CD4-positive, alpha-beta T cell treated with Interleukin-15 for 1 hour (primary cell): ENCODE data around the gene OTOG.

Experiments
- DNase-seq: peaks from one replicate; pipeline ENCODE4 v3.0.0-alpha.2; 2020

OTOG gene

DNA sequence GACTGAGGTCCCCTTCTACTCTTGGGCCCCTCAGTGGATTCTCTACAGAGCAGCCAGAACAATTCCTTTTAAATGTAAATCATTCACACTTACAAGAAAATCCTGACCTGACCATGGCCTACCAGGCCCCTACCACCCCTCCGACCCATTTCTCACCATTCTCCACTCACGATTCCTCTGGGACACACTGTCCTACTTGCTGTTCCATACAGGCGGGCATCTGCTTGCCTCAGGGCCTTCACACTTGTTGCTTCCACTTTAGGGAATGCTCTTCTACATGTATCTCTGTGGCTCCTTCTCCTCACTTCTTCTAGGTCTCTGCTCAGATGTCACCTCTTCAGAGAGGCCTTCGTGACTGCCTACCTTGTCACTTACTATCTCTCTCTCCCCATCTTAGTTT, 6.3 kb upstream of the OTOG start:
- DNase-seq = no peak

DNA sequence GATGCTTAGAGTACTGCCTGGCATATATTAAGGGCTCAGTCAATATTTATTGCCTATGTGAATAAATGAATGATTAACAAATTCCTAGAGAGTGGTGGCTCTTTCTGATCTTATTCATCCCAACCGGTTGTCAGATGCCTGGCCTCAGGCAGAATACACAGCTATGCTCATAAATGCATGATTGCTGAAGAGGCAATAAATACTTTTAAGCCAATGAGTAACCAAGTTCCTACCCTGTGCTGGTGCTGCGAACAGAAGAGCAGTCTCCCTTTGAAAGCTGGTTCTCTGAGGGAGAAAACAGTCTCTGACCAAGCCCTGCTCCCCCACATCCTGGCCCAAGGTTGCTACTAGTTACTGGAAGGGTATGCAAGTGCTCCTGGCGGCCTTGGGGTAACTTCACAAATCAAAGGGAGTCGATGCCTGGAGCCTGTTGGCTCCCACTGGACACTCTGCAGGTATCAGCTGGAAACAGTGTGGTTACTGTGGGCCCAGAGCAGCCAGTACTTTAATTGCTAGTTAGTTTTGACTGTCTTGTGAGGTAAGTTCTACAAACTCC, 5.7 kb upstream of the OTOG start:
- DNase-seq = no peak

DNA sequence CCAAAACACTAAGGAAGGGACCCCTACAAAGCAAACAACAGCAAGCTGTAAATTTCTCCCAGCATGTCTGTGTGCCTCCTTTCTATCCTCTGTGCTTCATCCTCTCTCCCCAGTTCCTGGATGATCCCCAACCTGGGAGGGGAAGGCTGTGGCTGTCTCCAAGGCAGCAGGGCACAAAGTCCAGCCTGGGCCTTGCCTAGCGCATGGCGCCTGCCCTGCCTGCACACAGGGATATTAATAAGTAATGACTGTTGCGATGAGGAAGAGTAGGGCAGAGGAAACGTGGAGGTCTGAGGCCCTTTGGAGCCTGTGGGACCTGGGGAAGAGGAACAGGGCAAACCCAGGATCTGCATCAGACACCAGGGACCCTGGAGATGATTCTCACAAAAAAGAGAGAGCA, 4.8 kb upstream of the OTOG start:
- no peak for DNase-seq

DNA sequence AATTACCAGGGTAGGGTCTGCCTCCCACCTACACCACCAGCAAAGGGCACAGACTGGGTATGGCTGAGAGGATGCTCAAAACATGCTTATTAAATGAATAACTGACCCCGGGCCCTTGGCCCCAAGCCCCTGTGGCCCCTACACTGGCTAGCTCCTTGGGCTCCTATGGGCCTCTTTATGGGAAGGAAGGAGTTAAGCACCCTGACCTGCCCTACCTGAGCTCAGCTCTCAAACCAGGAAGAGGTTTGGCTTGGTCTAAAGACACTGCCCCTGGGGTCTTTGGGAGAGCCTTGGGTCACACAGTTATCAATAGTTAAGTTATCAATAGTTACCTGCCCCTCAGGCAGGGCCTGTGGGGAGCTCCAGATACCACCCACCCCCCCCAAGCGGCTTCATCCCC, 4.0 kb upstream of the OTOG start:
- no peak for DNase-seq

DNA sequence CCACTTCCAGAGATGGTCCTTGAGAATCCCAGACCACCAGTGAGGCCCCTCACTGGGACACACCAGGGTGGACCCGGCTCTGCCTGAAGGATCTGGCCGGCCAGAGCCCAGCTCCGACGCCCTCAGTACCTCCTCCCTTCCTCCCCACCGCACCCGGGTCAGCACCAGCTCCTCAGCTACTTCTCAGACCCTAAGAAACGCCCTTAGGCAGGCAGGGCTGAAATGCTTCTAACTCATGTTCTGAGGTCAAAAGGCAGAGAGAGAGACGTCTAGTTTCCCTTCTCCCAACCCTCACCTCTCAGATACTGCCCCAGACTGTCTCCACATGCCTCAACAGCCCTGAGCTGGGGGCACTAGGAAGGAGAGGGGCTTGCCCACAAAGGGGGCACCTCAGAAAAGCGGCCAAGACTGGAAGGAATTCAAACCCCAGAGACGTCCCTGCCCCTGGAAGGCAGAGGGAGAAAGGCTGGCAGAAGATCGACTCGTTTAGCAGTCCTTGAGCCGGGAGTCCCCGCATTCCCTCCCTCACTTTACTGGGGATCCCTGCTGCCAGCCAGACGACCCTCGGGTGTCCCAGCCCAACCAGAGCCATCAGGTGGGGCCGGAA, 3.4 kb upstream of the OTOG start:
- no peak for DNase-seq

DNA sequence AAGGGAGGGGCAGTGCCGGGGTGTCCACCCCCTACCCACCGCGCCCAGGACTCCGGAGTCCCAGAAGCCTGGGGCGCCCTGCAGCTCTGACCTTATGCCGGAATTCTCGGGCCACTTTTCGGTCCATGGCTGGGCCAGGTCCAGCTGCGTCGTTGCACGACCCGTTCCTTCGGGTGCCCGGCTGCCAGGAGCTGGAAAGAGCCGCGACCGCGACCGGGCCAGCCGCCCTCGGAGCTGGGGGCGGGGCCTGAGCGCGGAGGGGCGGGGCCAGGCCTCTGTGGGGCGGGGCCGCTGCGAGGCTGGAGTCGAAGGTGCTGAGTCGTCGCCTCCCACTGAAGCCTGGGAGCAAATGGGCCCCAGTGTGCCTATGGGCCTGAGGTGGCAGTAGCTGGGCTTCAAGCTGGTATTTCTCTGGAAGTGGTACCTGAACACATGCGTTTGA, 2.9 kb upstream of the OTOG start, which contains the start of gene USH1C:
TSS of gene USH1C (minus strand) at position 236 of the 442 bp plus-strand sequence. CDS start at position 127, 109 bp downstream.
- DNase-seq = no peak

DNA sequence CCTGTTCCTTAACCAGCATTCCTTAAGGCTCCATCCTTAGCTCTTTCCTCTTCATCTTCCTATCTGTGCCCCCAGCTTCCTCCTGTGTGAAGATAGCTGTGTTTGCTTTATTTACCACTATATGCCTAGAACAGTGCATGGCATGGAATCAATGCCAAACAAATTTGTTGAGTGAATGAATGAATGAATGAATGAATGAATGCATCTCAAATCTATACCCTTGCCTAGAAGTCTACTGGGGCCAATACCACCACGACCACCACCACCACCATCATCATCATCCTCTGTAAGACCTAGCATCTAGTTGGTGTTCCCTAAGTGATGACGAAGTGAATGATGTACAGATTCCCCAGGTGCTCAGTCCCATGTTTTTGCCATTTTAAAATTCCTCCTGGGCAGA, 819 bp upstream of the OTOG start:
- no peak for DNase-seq

DNA sequence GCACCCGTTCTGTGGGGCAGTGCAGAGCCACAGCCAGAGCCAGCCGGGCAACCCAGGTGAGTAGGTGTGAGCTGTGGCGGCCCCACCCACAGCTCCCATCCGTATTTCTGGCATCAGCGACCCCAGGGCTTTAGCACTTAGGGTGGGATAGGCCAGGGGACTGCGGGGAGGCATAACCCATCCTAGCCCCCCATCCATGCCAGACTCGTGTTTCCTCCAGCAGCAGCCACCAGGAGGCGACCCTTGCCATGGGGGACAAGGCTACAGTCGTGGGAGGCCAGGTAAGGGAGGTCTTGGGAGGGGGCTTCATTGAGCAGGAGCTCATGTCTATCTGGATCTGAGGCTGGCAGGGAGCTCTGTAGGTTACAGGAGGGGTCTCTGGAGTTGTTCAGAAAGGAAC, 873 bp downstream of the OTOG start:
- DNase-seq = no peak

DNA sequence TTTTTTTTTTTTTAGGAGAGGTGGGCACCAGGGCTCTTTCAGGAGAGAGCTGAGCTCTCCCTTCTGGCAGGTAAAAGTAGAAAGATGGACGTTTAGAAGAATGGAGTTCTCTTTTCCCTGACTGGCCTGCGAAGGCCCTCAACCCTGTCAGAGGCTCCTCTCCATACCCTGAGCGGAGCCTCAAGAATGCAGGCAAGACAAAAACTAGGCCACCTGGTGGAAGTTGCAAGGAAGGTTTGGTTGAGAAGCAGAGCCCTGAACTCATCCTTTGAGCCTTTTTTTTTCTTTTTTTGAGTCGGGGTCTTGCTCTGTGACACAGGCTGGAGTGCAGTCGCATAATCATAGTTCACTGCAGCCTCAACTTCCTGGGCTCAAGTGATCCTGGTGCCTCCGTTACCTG, 1.4 kb downstream of the OTOG start:
- no peak for DNase-seq

DNA sequence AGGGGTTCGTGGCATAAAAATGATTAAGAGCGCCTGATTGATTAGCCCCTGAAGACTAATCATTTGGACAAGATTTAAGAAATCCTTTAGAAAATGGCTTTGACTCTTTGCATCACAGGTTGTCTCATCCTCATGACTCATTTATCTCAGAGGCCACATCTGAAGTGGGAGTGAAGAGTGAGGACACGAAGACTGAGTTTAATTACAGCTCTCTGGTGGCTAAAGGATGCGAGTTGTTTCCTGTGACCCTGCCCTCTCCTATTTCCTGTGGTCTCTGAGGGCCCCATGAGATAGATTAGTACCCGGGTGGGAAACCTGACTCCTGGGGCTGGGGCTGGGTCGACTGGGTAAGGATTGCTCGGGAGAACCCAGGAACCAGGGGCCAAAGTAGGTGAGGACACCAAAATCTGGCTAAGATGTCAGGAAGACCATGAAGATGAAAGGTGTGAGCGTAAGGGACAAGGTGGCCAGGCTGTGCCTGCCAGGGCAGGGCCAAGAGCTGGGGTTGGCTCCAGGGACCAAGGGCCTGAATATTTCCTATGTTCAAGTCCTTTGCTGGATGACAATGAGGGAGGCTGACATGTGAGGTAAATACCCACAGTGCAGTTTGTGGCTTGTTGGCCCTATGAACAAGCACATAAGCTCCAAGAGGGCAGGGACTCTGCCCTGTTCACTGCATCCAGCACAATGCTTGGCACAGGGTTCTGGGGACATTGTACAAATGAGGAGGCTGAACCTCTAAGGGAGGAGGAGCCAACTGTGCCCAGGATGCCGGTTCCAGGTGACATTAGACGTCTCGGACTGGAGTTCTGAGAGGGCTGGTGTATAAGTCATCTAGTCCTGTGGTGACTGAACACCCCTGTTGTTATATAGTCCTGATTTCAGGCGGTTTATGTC, 3.6 kb downstream of the OTOG start:
- peak; percentile 6 for DNase-seq

DNA sequence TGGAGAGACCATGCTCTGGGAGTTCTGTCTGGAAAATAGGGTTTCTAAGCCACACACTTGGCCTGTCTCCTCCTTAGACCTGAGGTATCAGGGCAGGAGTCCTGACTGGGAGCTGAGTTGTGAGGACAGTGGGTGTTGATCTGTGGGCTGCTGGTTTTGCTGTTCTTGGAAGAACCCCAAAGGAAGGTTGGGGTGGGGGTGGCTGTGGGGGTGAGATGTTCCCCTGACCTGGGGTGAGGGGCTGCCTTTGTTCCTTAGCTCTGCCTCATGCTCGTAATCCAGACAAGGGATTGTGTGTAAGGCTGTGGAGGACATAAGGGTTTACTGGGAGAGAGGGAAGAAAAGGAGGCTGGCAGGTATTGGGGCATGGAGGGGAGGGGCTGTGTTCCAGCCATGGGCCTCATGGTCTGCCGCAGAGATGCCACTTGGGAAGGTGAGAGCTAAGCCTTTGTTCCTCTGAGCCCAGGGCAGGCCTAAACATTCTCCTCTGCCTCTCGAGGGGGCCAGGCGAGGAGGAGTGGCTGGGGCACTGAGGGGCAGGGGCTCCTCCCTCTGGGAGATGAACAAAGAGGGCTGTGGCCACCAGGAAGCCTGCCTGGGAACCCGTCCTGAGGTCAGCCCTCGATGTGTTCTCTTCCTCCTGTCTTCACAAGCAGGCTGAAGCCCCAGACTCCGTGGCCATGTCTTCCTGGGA, 4.4 kb downstream of the OTOG start:
- DNase-seq = peak; percentile 6

DNA sequence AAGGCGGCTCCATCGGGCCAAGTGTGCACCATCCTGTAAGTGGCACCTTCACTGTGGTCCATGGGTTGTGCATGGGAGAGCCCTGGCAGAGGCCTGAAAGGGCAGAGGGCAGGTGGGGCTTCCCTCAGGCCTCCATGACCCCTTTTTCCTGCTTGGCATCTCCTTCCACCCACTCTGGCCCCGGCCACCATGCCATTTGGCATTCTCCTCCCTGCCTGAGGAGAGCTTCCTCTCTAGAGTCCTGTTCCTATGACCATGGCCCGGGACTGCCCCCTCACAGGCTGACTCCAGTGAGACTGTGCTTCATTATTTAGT, 4.9 kb downstream of the OTOG start:
- no peak for DNase-seq

DNA sequence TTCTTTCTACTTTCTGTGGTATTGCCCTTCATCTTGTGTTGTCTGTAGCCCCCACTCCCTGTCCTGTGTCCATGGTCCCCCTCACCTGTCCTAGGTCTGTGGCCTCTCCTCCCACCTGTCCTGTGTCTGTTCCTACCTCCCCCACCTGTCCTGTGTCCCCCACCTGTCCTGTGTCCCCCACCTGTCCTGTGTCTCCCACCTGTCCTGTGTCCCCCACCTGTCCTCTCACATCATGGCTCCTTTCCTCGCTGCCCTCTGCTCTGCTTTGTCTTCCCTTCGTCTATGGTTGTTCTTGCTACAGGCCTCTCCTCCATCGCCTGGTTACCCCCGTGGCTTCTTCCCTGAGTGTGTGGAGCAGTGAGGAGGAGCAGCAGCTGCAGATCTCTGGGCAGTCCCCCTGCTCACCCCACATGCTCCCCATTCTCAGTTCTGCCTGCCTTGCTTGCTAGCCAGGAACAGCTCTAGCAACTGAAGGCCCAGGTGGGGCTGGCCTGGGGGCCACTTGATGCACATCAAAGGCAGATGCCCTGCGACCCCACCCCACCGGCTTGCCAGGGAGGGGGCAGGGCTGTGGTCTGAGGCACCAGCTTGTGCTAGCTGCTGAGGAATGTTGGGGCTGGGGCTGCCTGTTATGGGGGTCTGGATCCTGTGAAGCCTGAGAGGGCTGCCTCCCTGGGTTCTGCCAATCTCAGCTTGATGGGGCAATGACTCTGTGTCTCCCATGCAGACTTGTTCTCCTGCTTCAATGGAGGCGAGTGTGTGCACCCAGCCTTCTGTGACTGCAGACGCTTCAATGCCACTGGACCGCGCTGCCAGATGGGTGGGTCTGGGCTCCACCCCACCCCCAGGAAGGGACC, 5.6 kb downstream of the OTOG start:
- DNase-seq = peak; percentile 9

DNA sequence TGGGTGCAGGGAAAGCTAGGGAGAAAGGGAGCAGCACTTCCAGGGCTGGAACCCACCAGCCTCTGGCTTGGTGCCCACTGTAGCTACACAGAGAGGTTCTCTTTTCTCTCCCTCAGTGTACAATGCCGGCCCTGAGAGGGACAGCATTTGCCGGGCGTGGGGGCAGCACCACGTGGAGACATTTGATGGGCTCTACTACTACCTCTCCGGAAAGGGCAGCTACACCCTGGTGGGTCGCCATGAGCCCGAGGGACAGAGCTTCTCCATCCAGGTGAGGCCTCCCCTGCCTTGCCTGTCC, 6.1 kb downstream of the OTOG start:
- no peak for DNase-seq

DNA sequence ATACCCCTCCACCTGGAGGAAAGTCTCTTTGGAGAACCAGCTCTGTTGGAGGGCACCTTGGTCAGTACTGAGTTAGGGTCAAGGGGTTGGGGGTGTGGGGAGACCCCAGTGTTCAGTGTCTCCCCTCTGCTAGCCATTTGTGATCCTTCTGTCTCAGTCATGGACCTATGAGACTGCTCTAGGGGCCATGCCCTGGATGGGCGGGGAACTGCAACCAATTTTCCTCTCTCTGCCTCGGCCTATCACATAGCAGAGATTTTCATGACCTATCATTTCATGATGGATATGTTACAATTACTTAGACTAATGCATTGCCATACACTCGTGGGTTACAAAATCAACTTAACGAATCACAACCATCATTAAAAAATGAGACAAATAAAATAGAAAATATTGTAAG, 7.4 kb downstream of the OTOG start:
- no peak for DNase-seq

DNA sequence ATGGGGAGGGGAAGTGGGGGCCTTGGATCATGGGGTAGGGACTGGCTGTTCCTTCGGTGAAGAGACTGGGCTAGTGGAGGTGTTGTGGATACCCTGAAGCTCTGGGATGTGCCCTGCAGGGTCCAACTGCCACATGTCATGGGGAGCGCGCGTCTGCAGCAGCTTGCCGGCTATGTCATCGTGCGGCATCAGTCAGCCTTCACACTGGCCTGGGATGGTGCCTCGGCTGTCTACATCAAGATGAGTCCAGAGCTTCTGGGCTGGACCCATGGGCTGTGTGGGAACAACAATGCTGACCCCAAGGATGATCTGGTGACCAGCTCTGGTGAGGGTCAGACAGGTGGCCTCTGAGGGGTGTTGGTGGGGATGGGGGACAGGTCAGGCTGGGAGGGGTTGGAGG, 9.9 kb downstream of the OTOG start:
- DNase-seq = peak; percentile 13

DNA sequence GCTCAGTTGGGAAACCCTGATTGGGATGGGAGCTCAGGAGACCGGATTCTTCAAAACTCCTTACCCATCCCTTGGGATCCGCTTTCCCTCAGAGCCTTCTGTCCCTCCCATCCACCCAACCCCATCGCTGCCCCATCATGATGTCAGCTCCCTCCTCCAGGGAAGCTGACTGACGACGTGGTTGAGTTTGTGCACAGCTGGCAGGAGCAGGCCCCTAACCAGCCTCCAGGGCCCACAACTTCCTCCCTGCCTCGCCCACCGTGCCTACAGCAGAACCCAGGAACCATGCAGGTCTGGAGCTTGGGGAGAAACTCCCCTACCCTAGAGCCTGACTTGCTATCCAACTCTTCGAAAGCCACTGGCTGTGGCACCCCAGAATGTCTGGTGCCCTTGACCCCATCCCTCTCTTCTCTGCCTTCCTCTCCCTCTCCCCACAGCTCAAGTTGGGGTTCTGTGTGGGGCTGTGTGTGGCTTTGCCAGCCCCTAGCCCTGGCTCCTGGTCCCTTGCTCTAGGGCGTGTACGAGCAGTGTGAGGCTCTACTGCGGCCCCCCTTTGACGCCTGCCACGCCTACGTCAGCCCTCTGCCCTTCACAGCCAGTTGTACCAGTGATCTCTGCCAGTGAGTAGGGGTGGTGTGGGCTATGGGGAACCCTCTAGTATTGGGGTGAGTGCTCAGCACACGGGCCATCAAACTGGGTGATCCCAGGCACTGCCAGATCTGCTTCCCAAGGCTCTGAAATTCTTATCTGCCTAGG, 11.1 kb downstream of the OTOG start:
- peak; percentile 5 for DNase-seq

DNA sequence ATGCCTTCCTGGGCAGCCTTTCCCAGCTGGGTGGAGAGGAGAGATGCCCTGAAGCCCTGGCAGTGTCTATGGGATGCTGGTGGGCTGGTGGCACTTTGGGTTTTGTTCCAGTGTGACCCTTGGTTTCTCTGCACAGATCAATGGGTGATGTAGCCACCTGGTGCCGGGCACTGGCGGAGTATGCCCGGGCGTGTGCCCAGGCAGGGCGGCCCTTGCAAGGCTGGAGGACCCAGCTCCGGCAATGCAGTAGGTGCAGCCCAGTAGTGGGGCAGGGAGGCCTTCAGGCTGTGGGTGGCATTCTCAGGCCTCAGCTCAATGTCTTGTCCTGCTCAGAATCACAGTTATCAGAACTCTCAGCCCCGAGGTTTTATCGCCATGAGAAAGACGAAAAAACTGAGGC, 11.9 kb downstream of the OTOG start:
- DNase-seq = no peak

DNA sequence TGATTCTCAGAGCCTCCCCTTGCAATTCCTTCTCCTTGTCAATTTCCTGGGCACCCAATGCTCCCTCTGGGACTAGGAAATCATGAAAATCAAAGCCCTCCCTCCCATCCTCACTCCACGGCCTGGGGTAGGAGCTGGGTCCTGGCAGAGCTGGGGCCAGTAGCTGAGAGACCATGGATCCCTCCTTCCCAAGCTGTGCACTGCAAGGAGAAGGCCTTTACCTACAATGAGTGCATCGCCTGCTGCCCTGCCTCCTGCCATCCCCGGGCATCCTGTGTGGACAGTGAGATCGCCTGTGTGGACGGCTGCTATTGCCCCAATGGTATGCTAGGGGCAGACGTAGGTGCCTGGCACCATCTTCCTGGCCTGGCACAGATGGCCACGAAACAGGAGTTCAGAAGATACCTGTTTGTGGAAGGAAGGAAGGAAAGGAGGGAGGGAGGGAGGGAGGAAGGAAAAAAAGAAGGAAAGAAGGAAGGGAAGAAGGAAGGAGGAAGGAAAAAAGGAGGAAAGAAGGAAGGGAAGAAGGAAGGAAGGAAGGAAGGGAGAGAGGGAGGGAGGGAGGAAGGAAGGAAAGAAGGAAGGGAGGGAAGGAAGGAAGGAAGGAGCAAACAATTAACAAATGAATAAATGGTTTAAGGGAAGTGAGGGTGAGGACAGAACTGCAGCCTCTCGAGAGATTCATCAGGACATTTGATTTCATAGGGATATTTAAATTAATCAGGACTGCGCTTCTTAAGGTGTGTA, 12.5 kb downstream of the OTOG start:
- no peak for DNase-seq

DNA sequence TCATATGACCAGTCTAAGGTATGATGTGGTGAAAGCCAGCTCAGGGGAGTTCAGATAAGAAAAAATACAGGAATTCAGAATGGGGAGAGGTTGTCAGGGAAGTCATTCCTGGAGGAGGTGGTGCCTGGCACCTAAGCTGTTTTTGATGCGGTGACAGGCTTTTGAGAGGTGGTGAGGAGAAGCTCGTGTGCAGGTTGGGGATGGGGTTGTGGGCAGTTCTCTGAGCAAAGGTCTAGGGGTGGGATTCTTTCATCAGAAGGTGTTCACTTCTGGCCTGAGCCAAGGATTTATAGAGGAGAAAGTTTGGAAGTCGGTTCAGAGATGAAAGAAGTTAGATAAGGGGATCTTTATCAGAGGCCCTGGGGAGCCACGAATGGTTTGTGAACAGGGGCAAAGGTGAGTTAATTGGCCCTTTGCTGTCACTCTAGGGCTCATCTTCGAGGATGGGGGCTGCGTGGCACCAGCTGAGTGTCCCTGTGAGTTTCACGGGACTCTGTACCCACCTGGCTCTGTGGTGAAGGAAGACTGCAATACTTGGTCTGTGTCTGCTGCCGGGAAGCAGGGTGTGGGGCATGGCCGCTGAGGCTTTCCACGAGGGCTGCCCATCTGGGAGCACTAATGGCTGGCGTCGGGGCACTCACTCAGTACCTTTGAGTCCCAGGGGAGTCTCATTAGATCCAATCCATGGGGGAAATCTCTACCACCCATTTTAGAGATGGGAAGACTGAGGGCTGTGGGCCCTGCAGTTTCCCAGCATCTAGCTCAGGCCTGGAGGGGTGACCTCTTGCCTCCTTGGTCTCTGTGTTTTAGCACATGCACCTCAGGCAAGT, 13.4 kb downstream of the OTOG start:
- no peak for DNase-seq

DNA sequence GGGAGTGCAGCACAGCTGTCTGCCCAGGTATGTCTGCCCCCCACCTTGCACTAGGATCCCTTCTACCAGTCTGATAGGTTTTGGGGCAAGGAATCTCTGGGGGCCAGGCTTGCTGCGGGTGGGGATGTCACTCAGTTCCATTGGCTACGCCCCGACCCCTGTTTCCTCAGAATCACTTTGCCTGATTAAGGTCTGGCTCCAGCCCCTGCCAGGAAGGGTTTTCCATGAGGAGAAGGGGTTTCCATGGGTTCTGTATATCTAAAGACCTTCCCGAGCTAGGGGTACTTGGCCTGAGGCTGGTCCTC, 14.0 kb downstream of the OTOG start:
- DNase-seq = no peak
